Stomach smooth muscle (tissue), 2 donors: ENCODE data around the gene PLBD1.

Experiments
- H3K27ac ChIP-seq: one replicate; pipeline ENCODE4 v1.7.0; 2013; ENCODE audit warnings: mild to moderate bottlenecking, low read length, inconsistent platforms
- H3K27me3 ChIP-seq, 2 donors: one replicate each; pipeline ENCODE4 v1.7.0; 2013; ENCODE audit warnings: low read length in 2 of 2; ENCODE audit not compliant: insufficient read depth in 2 of 2, control insufficient read depth in 1 of 2
- H3K36me3 ChIP-seq, 2 donors: one replicate each; pipeline ENCODE4 v1.7.0; 2013; ENCODE audit warnings: low read length in 2 of 2; ENCODE audit not compliant: control insufficient read depth in 2 of 2, insufficient read depth in 2 of 2
- H3K4me1 ChIP-seq: one replicate; pipeline ENCODE4 v1.7.0; 2013; ENCODE audit warnings: low read length; ENCODE audit not compliant: control insufficient read depth, insufficient read depth
- H3K4me3 ChIP-seq, 2 donors: one replicate each; pipeline ENCODE4 v1.7.0; 2013; ENCODE audit warnings: low read length in 2 of 2
- H3K9ac ChIP-seq, 2 donors: one replicate each; pipeline ENCODE4 v1.7.0; 2013; ENCODE audit warnings: low read length in 2 of 2, mild to moderate bottlenecking in 1 of 2
- H3K9me3 ChIP-seq, 2 donors: one replicate each; pipeline ENCODE4 v1.7.0; 2013; ENCODE audit warnings: low read length in 2 of 2; ENCODE audit not compliant: control insufficient read depth in 2 of 2
- donor health status: healthy.
- donor health status: Pancreatic carcinoma.

The PLBD1 gene

GRCh38 chr12:14567351-14568162 lies at the start of gene PLBD1:
TSS of gene PLBD1 (minus strand) at chr12:14567883. CDS start at chr12:14567696, 187 bp downstream.
- H3K9me3 ChIP-seq, result no peaks in the 10 kb centered on the region
- H3K4me1 ChIP-seq, result peaks cover 8% of the 10 kb centered on the region
- H3K27ac ChIP-seq, result no peak within 1 kb of the TSS
- H3K27me3 ChIP-seq, result no peaks in the 10 kb centered on the region
- peak within 1 kb of the TSS; percentile 63 to 74 for H3K4me3 ChIP-seq
- no peaks in the 10 kb centered on the region for H3K36me3 ChIP-seq
- peak within 1 kb of the TSS; percentile 68 to 69 for H3K9ac ChIP-seq

GRCh38 chr12:14614704-14615121 lies 47.0 kb upstream of the PLBD1 start:
- no peaks in the 10 kb centered on the region for H3K27me3 ChIP-seq
- peaks cover 3% of the 10 kb centered on the region for H3K4me1 ChIP-seq
- no peak overlapping the region for H3K27ac ChIP-seq
- no peak overlapping the region for H3K9ac ChIP-seq
- H3K9me3 ChIP-seq, result peaks cover 0 to 2% of the 10 kb centered on the region in 2 donors
- no peaks in the 10 kb centered on the region for H3K36me3 ChIP-seq
- no peak overlapping the region for H3K4me3 ChIP-seq

- Histone ChIP-seq H3K4me1 (peaks cover 3% of the 10 kb centered on the region), H3K27me3 (no peaks in the 10 kb centered on the region), H3K9ac (no peak overlapping the region), H3K27ac (peak overlapping the region; percentile 64), H3K4me3 (peak overlapping the region in 1 of 2 donors; percentile 8), H3K36me3 (no peaks in the 10 kb centered on the region), H3K9me3 (peaks cover 0 to 2% of the 10 kb centered on the region in 2 donors)
Measured at GRCh38 chr12:14613718-14614117, 46.0 kb upstream of the PLBD1 start.

- Histone ChIP-seq H3K9me3 (peaks cover 0 to 2% of the 10 kb centered on the region in 2 donors), H3K9ac (no peak overlapping the region), H3K27ac (no peak overlapping the region), H3K4me3 (no peak overlapping the region), H3K36me3 (no peaks in the 10 kb centered on the region), H3K4me1 (peaks cover 3% of the 10 kb centered on the region), H3K27me3 (no peaks in the 10 kb centered on the region)
Measured at GRCh38 chr12:14612898-14613445, 45.3 kb upstream of the PLBD1 start.

- H3K9me3 ChIP-seq, result peaks cover 0 to 2% of the 10 kb centered on the region in 2 donors
- peaks cover 3% of the 10 kb centered on the region for H3K4me1 ChIP-seq
- H3K36me3 ChIP-seq, result no peaks in the 10 kb centered on the region
- no peaks in the 10 kb centered on the region for H3K27me3 ChIP-seq
- H3K4me3 ChIP-seq, result no peak overlapping the region
- no peak overlapping the region for H3K9ac ChIP-seq
- no peak overlapping the region for H3K27ac ChIP-seq
Measured at GRCh38 chr12:14612250-14612649, 44.6 kb upstream of the PLBD1 start.

GRCh38 chr12:14611640-14612203 lies 44.0 kb upstream of the PLBD1 start:
- H3K9ac ChIP-seq, result no peak overlapping the region
- H3K27ac ChIP-seq, result no peak overlapping the region
- no peaks in the 10 kb centered on the region for H3K27me3 ChIP-seq
- H3K9me3 ChIP-seq, result peaks cover 0 to 2% of the 10 kb centered on the region in 2 donors
- no peaks in the 10 kb centered on the region for H3K36me3 ChIP-seq
- H3K4me3 ChIP-seq, result no peak overlapping the region
- H3K4me1 ChIP-seq, result peaks cover 3% of the 10 kb centered on the region

- Histone ChIP-seq H3K9me3 (peaks cover 2 to 7% of the 10 kb centered on the region in 2 donors), H3K27ac (no peak overlapping the region)
Measured at GRCh38 chr12:14607568-14607967, 39.9 kb upstream of the PLBD1 start.

GRCh38 chr12:14605401-14605989 lies 37.8 kb upstream of the PLBD1 start:
- H3K4me3 ChIP-seq, result no peak overlapping the region
- no peaks in the 10 kb centered on the region for H3K27me3 ChIP-seq
- H3K9ac ChIP-seq, result no peak overlapping the region
- H3K27ac ChIP-seq, result no peak overlapping the region
- H3K4me1 ChIP-seq, result no peaks in the 10 kb centered on the region
- no peaks in the 10 kb centered on the region for H3K36me3 ChIP-seq
- H3K9me3 ChIP-seq, result peaks cover 0 to 7% of the 10 kb centered on the region in 2 donors

More at GRCh38 chr12:14607568-14607967, 39.9 kb upstream of the PLBD1 start:
- Histone ChIP-seq H3K4me1 (no peaks in the 10 kb centered on the region), H3K4me3 (no peak overlapping the region), H3K27me3 (no peaks in the 10 kb centered on the region), H3K9ac (no peak overlapping the region), H3K36me3 (no peaks in the 10 kb centered on the region)

GRCh38 chr12:14601692-14602478 lies 34.2 kb upstream of the PLBD1 start:
- no peaks in the 10 kb centered on the region for H3K36me3 ChIP-seq
- no peak overlapping the region for H3K4me3 ChIP-seq
- no peak overlapping the region for H3K9ac ChIP-seq
- H3K4me1 ChIP-seq, result no peaks in the 10 kb centered on the region
- H3K27me3 ChIP-seq, result no peaks in the 10 kb centered on the region
- no peak overlapping the region for H3K27ac ChIP-seq
- H3K9me3 ChIP-seq, result peaks cover 0 to 9% of the 10 kb centered on the region in 2 donors

GRCh38 chr12:14597480-14597879 lies 29.8 kb upstream of the PLBD1 start:
- no peaks in the 10 kb centered on the region for H3K27me3 ChIP-seq
- no peaks in the 10 kb centered on the region for H3K36me3 ChIP-seq
- peaks cover 0 to 2% of the 10 kb centered on the region in 2 donors for H3K9me3 ChIP-seq
- no peak overlapping the region for H3K27ac ChIP-seq
- H3K4me3 ChIP-seq, result no peak overlapping the region
- no peaks in the 10 kb centered on the region for H3K4me1 ChIP-seq
- H3K9ac ChIP-seq, result no peak overlapping the region
